ENCODE results near the gene XG.

XG gene

GRCh38 chrX:2819345-2820135, 67.7 kb downstream of the XG start:
- no peak for DNase-seq (ENCODE audit: low read depth in 2 of 2)

DNA sequence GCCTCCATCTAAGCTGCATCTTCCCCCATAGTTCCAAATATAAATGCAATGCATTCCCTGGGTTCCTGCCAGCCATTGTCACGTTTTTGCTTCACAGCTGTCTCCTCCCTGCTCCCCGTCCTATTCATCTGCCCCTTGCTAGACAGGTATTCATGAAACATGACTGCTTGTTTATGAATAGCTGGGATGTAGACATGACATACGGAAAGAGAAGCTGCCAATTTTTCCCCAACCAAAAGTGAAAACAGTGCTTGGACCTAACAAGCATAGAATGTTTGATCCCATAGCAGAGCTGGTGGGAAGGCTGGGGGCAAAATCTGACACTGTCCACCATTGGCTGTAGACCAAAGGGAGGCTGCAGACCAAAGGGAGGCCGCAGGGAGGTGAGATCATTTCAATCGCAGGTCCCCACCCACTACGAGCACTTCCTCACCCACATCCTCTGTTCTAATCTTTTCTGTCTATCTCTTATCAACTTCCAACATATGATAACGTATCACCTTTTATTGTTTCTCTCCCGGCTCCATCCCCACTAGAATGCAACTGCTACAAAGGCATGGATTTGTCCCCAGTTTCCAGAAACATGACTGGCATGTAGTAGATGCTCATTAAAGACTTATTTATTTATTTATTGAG, 68.4 kb downstream of the XG start:
- DNase-seq (ENCODE audit: low read depth in 2 of 2) = no peak

GRCh38 chrX:2823795-2824386, 72.1 kb downstream of the XG start:
- DNase-seq (ENCODE audit: low read depth in 2 of 2) = no peak

- no peak for DNase-seq (ENCODE audit: low read depth in 2 of 2)
Observed at GRCh38 chrX:2824886-2825285, 73.0 kb downstream of the XG start.

DNA sequence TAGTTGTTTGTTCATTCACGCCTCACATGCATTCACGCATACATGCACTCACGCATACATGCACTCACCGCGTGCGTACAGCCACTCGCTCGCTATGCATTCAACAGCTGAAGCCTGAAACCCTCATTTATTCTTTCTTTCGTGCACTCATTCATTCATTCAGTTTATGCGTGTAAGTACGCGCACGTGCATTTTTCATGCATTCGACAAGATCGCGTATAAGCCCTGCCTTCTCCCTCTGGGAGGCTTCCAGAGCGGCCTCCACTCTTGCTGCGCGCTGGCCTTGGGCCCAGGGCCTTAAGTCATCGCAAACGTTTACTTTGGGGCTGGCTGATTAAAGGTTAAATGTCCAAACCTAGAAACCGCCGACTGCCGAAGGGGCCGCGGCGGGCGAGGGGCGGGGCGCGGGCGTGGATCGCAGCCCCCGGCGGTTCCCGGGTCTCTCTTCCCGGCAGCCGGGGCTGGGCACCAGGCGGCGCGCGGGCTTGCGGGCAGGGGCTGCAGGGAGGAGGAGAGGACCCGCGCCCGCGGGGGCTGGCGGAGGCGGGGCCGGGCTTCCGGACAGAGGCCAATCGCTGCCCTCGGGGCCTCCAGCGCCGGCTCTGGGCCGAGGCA, 76.6 kb downstream of the XG start, which contains the start of gene GYG2:
Gene GYG2, plus strand, starts transcription at position 587 of the 615 bp plus-strand sequence. CDS start 1,259 bp downstream, outside the sequence.
- no peak for DNase-seq (ENCODE audit: low read depth in 2 of 2)

DNA sequence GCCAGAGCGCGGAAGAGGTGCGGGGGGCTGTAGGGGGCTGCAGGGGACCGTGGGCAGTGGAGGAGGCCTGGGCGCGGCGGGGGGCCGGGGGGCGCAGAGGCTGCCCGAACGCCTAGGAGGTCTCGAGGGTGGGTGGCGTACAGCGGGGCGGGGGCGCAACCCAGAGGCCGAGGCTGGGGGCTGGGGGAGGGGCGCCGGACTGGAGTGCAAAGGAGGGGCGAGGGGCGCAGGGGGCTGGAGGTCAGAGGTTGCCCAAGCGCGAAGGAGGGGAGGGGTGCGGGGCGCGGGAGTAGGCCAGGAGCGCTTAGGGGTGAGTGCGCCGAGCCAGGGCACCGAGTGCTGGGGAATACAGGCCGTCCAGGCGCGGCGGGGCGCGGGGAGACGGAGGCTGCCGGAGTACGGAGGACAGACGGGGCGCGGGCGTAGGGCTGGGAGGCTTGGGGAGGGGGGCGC, 77.1 kb downstream of the XG start:
- DNase-seq (ENCODE audit: low read depth in 2 of 2) = no peak

GRCh38 chrX:2829469-2830246, 77.8 kb downstream of the XG start:
- DNase-seq (ENCODE audit: low read depth in 2 of 2) = no peak

- DNase-seq (ENCODE audit: low read depth in 2 of 2) = no peak
Observed at GRCh38 chrX:2831471-2832228, 79.8 kb downstream of the XG start.

DNA sequence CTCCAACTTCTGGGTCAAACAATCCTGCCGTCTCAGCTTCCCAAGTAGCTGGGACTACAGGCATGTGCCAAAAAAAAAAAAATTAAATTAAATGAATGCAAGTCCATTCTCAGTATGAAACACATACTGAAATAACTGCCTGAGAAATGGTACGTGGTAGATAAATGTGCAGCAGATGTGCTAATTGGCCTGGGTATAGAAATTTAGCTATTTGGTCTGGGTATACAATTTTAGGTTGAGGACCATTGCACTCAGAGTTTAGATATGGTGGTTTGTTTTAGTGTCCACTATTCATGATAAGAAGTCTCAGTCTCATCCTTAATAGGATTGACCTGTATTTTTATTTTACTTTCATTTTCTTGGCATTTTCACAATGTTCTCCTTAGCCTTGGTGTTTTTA, 86.1 kb downstream of the XG start:
- no peak for DNase-seq (ENCODE audit: low read depth in 2 of 2)

- DNase-seq (ENCODE audit: low read depth in 2 of 2) = no peak
Observed at GRCh38 chrX:2840961-2841360, 89.1 kb downstream of the XG start.

DNA sequence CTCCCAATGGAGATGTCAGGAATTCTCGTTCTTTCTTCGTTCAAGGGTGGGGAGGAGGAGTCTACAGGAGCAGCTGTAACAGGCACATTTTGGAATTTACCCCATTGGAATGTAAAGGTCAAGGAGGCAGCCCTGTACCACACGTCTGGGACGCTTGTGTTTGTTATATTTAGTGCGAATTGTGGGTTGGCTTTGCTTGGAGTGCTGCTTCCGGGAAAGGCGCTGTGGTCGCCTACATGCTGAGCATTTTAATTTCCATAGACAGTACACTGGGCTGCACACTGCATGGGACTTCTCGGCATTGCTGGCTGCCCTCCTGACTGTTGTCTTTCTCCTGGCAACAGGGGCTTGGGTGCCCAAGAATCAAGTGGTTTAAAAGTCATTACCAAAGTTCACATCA, 89.7 kb downstream of the XG start:
- DNase-seq (ENCODE audit: low read depth in 2 of 2) = no peak

GRCh38 chrX:2846992-2847391, 95.2 kb downstream of the XG start:
- no peak for DNase-seq (ENCODE audit: low read depth in 2 of 2)

DNA sequence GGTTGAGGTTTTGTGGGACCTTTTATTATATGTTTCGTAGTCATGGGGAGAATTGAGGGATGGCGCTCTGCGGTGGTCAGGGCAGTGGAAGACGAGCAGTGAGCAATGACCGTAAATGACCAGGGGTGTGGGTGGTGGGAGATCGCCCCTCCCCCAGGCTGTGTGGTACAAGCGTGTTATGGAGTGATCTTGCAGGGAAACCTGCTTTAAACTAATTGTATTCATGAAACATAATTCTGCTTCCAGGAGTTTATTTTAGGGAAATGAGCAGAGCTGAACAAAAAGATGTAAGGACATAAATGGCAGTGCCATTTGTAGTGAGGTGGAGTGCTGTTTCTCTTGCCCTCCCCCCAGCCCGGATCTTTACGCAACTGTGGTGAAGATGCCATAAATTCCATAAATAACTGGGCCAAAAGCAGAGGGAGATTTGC, 97.0 kb downstream of the XG start:
- no peak for DNase-seq (ENCODE audit: low read depth in 2 of 2)

DNA sequence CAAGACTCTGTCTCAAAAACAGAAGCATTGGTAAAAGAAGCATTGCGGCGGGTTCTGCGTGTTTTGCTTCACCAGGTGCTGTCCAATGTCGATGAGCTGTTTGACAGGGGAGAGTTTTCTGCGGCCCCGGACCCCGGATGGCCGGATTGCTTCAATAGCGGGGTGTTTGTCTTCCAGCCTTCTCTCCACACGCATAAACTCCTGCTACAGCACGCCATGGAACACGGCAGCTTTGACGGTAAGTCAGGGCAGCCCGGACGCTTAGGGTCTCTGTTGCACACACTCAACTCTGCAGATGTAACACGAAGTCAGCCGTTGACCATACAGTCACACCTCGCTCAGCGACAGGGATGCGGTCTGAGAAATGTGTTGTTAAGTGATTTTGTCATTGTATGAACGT, 103.1 kb downstream of the XG start:
- no peak for DNase-seq (ENCODE audit: low read depth in 2 of 2)

GRCh38 chrX:2855761-2856160, 103.9 kb downstream of the XG start:
- no peak for DNase-seq (ENCODE audit: low read depth in 2 of 2)

DNA sequence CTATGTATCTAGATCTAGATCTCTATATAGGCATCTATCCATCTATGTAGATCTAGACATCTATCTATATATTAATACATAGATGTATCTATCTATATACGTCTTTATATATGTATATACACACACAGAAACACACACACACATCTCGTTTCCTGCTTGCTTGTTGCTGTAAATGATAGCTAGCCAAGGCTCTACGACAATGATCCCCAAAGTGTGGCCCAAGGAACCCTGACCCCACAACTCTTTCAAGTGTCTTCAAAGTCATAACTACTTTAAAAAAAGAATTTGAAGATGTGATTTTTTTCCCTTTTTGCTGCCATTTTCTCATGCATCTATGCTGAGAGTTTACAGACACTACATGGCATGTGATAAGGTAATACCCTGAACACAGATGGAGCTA, 105.7 kb downstream of the XG start:
- DNase-seq (ENCODE audit: low read depth in 2 of 2) = no peak

- no peak for DNase-seq (ENCODE audit: low read depth in 2 of 2)
Observed at GRCh38 chrX:2859197-2859797, 107.5 kb downstream of the XG start.

- no peak for DNase-seq (ENCODE audit: low read depth in 2 of 2)
Observed at GRCh38 chrX:2862404-2862803, 110.6 kb downstream of the XG start.

- DNase-seq (ENCODE audit: low read depth in 2 of 2) = no peak
Observed at GRCh38 chrX:2863646-2864045, 111.8 kb downstream of the XG start.
